Small intestine (tissue), 7 donors: ENCODE data around the gene ARL15. TPM values are rescaled to one million over a fixed set of nuclear protein-coding genes. Genes with fewer than 3 reads are reported as not detected.

Source experiments
- DNase-seq, 2 donors: peaks; one replicate each; pipeline versions ENCODE4 v3.0.0 to v3.0.0-alpha.2; 2013
- FAIRE-seq: peaks from 2 replicates; lab custom pipeline; 2012; peaks lifted over from hg19 to GRCh38; lab: Jason Lieb, UNC
- H3K27ac ChIP-seq, 3 donors: one replicate each; pipeline ENCODE4 v1.5.1; 2013; ENCODE audit warnings: low read length in 2 of 3, mild to moderate bottlenecking in 2 of 3, control low read depth in 1 of 3, inconsistent platforms in 1 of 3, low read depth in 1 of 3, moderate library complexity in 1 of 3
- H3K27me3 ChIP-seq, 3 donors: one replicate each; pipeline ENCODE4 v1.6.1; 2013; ENCODE audit warnings: low read length in 3 of 3, inconsistent platforms in 1 of 3; ENCODE audit not compliant: control insufficient read depth in 3 of 3, insufficient read depth in 3 of 3
- H3K36me3 ChIP-seq, 3 donors: one replicate each; pipeline ENCODE4 v1.6.1; 2013; ENCODE audit warnings: low read length in 3 of 3, inconsistent platforms in 1 of 3, low read depth in 1 of 3, mild to moderate bottlenecking in 1 of 3, moderate library complexity in 1 of 3; ENCODE audit not compliant: control insufficient read depth in 3 of 3, insufficient read depth in 2 of 3
- H3K4me1 ChIP-seq, 3 donors: one replicate each; pipeline ENCODE4 v1.6.1; 2013; ENCODE audit warnings: low read length in 2 of 3, inconsistent platforms in 1 of 3, low read depth in 1 of 3, mild to moderate bottlenecking in 1 of 3, moderate library complexity in 1 of 3; ENCODE audit not compliant: control insufficient read depth in 3 of 3, insufficient read depth in 2 of 3
- H3K4me3 ChIP-seq, 3 donors: one replicate each; pipeline ENCODE4 v1.5.1; 2013; ENCODE audit warnings: low read length in 3 of 3, control low read depth in 1 of 3, inconsistent platforms in 1 of 3, low read depth in 1 of 3, mild to moderate bottlenecking in 1 of 3, moderate library complexity in 1 of 3
- H3K9me3 ChIP-seq, 2 donors: one replicate each; pipeline ENCODE4 v1.6.1; 2013; ENCODE audit warnings: low read depth in 1 of 2, low read length in 1 of 2; ENCODE audit not compliant: control insufficient read depth in 2 of 2, insufficient read depth in 1 of 2
- WGBS, 3 donors: extraction: QIAGEN DNeasy Blood & Tissue Kit; methylation state at CpG; one replicate each; pipeline ENCODE4 v1.1.7; 2013; 5-methylcytosine and 5-hydroxymethylcytosine counted together
- polyA plus RNA-seq, 4 donors: library from polyadenylated mRNA; stranded (reverse) in 3 of 4; unstranded in 1 of 4; fragments of 200-250 nt in 3 of 4; fragments of 120-200 nt in 1 of 4; gene quantifications; one replicate each; pipeline versions ENCODE4 v1.2.1 to v1.2.3, GENCODE V29; 2013
- donor health status: healthy with polysubstance abuse.
- donor health status: control.
- donor health status: control.
- donor health status: Bipolar disorder and iron deficiency.
- donor health status: healthy.

Gene ARL15
- polyA plus RNA-seq, 4 donors = 16.5 to 61.9 (median 20.5) TPM

DNA sequence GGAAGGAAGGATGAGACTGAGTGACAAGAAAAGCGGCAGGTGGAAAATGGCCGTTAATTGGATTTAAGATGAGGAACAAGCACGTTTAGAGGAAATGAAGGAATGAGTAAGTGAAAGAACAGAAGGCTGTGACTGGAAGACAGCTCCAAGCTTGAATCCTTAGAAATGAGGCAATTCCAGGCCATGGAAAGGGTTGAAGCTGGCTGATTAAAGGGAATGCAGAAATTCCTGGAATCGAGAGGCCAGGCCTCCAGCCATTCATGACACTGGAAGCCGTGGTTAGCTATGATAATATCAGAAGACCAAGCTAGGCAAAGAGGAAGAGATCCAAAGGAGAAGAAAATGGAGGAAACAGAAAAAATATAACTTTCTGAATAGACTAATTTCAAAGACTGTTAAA lies 84.2 kb downstream of the ARL15 start:
- Histone ChIP-seq H3K27me3 (no peaks in the 10 kb centered on the region), H3K27ac (no peak overlapping the region), H3K4me3 (no peak overlapping the region), H3K9me3 (no peaks in the 10 kb centered on the region), H3K36me3 (no peaks in the 10 kb centered on the region), H3K4me1 (no peaks in the 10 kb centered on the region)
- FAIRE-seq (no peak), DNase-seq (no peak)
- WGBS, 3 donors = 82 to 91% (median 90%) methylated on average over 5 of the region's 5 CpGs

- H3K27me3 ChIP-seq = no peaks in the 10 kb centered on the region
- no peak for DNase-seq
- H3K4me1 ChIP-seq = no peaks in the 10 kb centered on the region
- no peaks in the 10 kb centered on the region for H3K36me3 ChIP-seq
- H3K4me3 ChIP-seq = no peak overlapping the region
- H3K27ac ChIP-seq = no peak overlapping the region
- no peak for FAIRE-seq
- no peaks in the 10 kb centered on the region for H3K9me3 ChIP-seq
- 81 to 94% (median 92%) methylated on average over 10 of the region's 10 CpGs for WGBS, 3 donors
Measured at GRCh38 chr5:54224103-54224826, 86.1 kb downstream of the ARL15 start.

GRCh38 chr5:54222336-54222735 lies 88.0 kb downstream of the ARL15 start:
- FAIRE-seq = no peak

DNA sequence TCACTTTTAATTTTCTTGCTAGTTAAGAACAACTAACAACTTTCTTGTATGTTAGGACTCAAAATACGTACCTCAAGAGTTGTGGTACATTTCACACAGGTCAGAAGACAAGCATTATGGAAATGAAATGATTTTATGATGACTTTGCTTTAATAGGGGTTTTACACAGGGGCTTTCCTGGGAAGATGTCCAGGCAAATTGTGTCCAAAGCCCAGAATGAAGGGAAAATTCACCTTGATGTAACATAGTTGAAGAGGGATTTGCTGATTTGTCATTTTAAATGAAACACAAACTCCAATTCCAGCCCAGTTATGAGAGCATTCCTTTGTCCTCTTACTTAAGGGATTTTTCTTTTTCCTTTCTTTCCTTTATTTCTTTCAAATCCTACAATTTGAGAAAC lies 89.2 kb downstream of the ARL15 start:
- no peak for FAIRE-seq
- DNase-seq = no peak
- WGBS, 3 donors = 87 to 98% (median 93%) methylated on average over 1 of the region's 1 CpG
- Histone ChIP-seq H3K27ac (no peak overlapping the region), H3K36me3 (no peaks in the 10 kb centered on the region), H3K9me3 (no peaks in the 10 kb centered on the region), H3K4me3 (no peak overlapping the region), H3K27me3 (no peaks in the 10 kb centered on the region), H3K4me1 (no peaks in the 10 kb centered on the region)

More at GRCh38 chr5:54222336-54222735, 88.0 kb downstream of the ARL15 start:
- H3K9me3 ChIP-seq = no peaks in the 10 kb centered on the region
- H3K4me3 ChIP-seq = no peak overlapping the region
- no peaks in the 10 kb centered on the region for H3K36me3 ChIP-seq
- H3K27me3 ChIP-seq = no peaks in the 10 kb centered on the region
- H3K4me1 ChIP-seq = no peaks in the 10 kb centered on the region
- H3K27ac ChIP-seq = no peak overlapping the region
- WGBS, 3 donors = 85 to 86% (median 86%) methylated on average over 4 of the region's 4 CpGs
- no peak for DNase-seq

GRCh38 chr5:54220230-54221040 lies 89.9 kb downstream of the ARL15 start:
- H3K36me3 ChIP-seq = no peaks in the 10 kb centered on the region
- FAIRE-seq (no peak), DNase-seq (peak in 1 of 2 donors; percentile 11)
- no peak overlapping the region for H3K4me3 ChIP-seq
- 68 to 78% (median 77%) methylated on average over 12 of the region's 12 CpGs for WGBS, 3 donors
- H3K9me3 ChIP-seq = no peaks in the 10 kb centered on the region
- H3K4me1 ChIP-seq = no peaks in the 10 kb centered on the region
- no peaks in the 10 kb centered on the region for H3K27me3 ChIP-seq
- H3K27ac ChIP-seq = no peak overlapping the region

- no peaks in the 10 kb centered on the region for H3K36me3 ChIP-seq
- no peaks in the 10 kb centered on the region for H3K9me3 ChIP-seq
- H3K27ac ChIP-seq = no peak overlapping the region
- FAIRE-seq (peak; percentile 62), DNase-seq (peak; percentile 72)
- 61 to 64% (median 64%) methylated on average over 8 of the region's 8 CpGs for WGBS, 3 donors
- H3K4me1 ChIP-seq = no peaks in the 10 kb centered on the region
- H3K27me3 ChIP-seq = no peaks in the 10 kb centered on the region
- H3K4me3 ChIP-seq = no peak overlapping the region
Measured at GRCh38 chr5:54217826-54218503, 92.4 kb downstream of the ARL15 start.

- FAIRE-seq = no peak
- no peak overlapping the region for H3K4me3 ChIP-seq
- no peaks in the 10 kb centered on the region for H3K9me3 ChIP-seq
- no peak overlapping the region for H3K27ac ChIP-seq
- H3K27me3 ChIP-seq = no peaks in the 10 kb centered on the region
- no peaks in the 10 kb centered on the region for H3K36me3 ChIP-seq
- H3K4me1 ChIP-seq = no peaks in the 10 kb centered on the region
- WGBS, 3 donors = 89 to 95% (median 92%) methylated on average over 12 of the region's 12 CpGs
- DNase-seq = no peak
Measured at GRCh38 chr5:54215233-54215736, 95.1 kb downstream of the ARL15 start.

DNA sequence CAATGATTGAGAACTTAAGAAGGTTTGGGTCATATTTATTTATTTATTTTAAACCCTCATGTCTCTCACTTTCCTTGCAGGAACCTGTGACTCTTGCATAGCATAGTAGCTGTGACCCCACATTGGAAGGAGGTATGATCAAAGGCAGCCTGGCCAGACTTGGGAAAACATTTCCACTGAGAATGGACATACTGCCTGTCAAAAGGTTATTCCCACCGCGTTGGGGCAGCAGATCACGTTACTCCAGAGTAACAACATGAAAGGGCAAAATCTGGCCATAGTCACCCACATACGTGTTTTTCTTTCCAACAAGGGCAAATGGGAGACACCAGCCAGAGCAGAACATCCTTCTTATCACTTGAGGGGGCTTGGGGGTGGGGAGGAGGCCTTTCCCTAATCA lies 95.7 kb downstream of the ARL15 start:
- WGBS, 3 donors = 92 to 97% (median 95%) methylated on average over 4 of the region's 4 CpGs

More for the DNA sequence above, 95.7 kb downstream of the ARL15 start:
- Histone ChIP-seq H3K4me1 (no peaks in the 10 kb centered on the region), H3K27ac (no peak overlapping the region), H3K4me3 (no peak overlapping the region), H3K9me3 (no peaks in the 10 kb centered on the region), H3K27me3 (no peaks in the 10 kb centered on the region), H3K36me3 (no peaks in the 10 kb centered on the region)
- FAIRE-seq (no peak), DNase-seq (no peak)
